GM12875 (cell line): ENCODE data around the gene RFXANK.

Experiments
- H3K4me3 ChIP-seq: one replicate; pipeline ENCODE4 v1.5.1; 2011; ENCODE audit warnings: low read depth, low read length, control low read depth
- TF ChIP-seq, protein P1 (sequence below): IDR thresholded peaks from 2 replicates; pipeline ENCODE4 v1.5.1; 2011; ENCODE audit warnings: low read depth, mild to moderate bottlenecking, control low read depth, inconsistent platforms, low read length, moderate library complexity, borderline replicate concordance; ENCODE audit not compliant: insufficient read depth

RFXANK gene

DNA sequence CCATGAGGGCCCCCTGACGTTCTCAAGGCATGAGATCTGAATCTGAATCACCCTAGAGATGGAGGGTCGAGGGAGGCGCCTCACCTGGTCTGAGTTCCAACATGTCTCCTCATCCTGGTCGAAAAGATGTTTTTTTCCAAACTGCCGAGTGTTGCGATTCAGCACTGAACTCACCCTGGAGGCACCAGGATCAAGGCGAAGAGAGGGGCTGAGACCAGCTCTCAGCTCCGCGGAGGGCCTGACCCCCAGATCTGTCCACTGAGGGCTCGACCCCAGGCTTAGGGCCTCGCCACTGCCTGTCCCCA lies 10.6 kb downstream of the RFXANK start:
- peak overlapping the region; percentile 55 for H3K4me3 ChIP-seq
- TF ChIP-seq, protein P1, sequence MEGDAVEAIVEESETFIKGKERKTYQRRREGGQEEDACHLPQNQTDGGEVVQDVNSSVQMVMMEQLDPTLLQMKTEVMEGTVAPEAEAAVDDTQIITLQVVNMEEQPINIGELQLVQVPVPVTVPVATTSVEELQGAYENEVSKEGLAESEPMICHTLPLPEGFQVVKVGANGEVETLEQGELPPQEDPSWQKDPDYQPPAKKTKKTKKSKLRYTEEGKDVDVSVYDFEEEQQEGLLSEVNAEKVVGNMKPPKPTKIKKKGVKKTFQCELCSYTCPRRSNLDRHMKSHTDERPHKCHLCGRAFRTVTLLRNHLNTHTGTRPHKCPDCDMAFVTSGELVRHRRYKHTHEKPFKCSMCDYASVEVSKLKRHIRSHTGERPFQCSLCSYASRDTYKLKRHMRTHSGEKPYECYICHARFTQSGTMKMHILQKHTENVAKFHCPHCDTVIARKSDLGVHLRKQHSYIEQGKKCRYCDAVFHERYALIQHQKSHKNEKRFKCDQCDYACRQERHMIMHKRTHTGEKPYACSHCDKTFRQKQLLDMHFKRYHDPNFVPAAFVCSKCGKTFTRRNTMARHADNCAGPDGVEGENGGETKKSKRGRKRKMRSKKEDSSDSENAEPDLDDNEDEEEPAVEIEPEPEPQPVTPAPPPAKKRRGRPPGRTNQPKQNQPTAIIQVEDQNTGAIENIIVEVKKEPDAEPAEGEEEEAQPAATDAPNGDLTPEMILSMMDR, result no peak

DNA sequence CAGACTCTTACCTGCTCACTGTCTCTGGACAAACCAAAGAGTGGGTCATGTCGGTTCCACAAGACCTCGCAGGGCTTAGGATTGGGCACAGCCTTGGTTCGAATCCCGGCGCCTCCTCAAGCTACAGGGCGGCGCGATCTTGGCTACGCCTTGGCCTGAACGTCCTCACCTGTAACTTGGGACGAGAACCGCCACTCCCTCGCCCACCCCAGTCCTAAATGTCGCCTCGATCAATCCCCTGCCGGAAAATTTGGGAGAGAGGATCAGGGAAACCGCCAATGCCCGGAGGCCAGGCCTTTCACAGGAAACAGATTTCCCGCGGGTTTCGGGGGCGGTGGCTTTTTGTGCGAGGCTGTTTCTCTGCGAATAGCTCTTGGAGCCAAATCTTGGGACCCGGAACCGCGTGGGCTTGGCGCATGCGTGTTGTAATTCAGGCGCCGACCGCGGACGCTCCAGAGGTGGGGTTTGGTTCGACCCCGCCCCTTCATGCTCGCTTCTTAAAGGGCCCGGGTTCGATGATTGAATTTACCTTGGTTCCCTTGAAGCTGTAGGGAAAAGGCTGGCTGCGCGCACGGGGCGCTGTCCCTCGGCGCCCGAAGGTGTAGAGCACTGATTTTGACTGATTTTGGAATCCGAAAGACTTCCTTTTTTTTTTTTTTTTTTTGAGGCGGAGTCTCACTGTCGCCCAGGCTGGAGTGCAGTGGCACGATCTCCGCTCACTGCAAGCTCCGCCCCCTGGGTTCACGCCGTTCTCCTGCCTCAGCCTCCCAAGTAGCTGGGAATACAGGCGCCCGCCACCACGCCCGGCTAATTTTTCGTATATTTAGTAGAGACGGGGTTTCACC lies 11.2 kb downstream of the RFXANK start, which contains the start of gene NR2C2AP:
Gene NR2C2AP (minus strand): TSS at position 403 of the 845 bp plus-strand sequence. CDS start 354 bp downstream, at position 49.
- TF ChIP-seq, protein P1, result no peak
- H3K4me3 ChIP-seq, result peak within 1 kb of the TSS; percentile 55

DNA sequence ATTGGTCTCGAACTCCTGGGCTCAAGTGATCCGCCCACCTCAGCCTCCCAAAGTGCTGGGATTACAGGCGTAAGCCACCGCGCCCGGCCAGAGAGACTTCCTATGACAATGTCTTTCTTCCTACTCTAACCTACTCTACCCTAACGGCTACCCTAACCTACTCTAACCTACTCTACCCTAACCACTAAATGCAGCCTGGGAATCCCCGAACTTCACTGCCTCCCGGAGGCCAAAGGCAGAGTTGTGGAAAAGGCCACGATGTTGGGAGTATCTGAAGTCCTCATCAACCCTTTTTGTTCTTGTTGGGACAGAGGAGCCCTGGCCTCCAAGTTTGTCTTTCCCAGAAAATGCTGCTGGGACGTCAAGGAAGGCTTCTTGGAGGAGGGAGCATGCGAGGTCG lies 12.1 kb downstream of the RFXANK start:
- no peak overlapping the region for H3K4me3 ChIP-seq
- TF ChIP-seq, protein P1, result no peak

DNA sequence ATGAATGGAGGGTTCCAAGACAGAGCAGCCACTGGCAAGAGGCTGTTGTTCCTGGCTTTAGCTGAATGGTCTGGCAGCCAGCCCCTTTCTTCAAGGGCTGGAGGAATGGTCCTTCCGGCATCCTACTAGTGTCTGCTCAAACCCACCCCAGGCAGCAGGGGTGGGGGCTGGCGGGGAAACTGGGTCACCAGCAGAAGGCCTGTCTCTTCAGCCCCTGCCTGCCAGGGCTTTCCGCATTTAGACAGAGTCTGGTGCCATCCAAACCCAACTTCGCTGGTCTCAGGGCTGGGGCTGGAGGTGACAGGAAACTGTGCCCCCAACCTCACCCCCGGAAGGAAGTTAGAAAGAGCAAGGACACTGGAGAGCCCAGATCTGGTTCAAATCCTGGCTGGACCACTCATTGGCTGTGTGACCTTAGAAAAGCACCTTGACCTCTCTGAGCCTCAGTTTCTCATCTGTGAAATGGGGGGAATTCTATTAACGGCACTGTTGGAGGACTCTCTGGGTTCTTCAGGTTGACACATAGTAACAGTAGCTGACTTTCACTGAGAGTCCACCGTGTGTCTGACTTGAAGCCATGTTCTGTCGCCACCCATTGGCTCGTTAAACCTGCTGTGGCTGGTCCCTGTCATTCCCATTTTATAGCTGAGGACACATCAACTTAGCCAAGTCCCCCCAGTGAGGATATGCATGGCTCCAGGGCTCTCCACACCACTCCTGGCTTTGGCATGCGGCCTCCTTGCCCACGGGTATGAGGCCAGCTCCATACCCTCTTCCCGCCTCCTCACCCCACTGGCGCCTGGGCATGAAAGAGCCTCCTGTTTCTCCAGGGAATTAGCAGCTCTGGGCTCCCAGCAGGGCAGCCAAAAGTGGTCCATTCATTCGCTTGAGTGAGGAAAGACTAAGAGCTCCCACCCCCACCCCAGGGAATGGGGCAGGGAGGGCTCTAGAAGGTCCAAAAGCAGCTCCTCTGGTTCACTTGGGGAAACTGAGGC lies 13.7 kb downstream of the RFXANK start:
- TF ChIP-seq, protein P1, result no peak
- H3K4me3 ChIP-seq, result no peak overlapping the region

DNA sequence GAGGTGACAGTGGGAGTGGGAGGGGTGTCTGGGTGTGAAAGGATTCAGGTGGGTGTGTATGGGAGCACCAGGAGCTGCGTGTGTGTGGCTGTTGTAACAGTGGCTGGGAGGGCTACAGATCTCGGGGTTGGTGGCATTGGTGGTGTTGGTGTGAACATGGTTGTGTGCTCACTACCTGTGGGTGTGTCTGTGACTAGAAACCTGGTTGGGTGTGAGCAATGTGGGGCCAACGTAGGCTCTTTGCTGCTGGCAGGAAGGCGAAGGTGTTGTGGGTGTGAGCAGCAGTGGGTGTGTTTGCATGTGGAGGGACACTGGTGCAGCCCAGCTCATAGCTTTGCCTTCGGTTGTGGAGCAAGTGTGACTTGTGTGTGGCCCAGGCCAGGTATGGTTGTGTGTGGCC lies 14.9 kb downstream of the RFXANK start:
- TF ChIP-seq, protein P1, result no peak
- H3K4me3 ChIP-seq, result no peak overlapping the region

DNA sequence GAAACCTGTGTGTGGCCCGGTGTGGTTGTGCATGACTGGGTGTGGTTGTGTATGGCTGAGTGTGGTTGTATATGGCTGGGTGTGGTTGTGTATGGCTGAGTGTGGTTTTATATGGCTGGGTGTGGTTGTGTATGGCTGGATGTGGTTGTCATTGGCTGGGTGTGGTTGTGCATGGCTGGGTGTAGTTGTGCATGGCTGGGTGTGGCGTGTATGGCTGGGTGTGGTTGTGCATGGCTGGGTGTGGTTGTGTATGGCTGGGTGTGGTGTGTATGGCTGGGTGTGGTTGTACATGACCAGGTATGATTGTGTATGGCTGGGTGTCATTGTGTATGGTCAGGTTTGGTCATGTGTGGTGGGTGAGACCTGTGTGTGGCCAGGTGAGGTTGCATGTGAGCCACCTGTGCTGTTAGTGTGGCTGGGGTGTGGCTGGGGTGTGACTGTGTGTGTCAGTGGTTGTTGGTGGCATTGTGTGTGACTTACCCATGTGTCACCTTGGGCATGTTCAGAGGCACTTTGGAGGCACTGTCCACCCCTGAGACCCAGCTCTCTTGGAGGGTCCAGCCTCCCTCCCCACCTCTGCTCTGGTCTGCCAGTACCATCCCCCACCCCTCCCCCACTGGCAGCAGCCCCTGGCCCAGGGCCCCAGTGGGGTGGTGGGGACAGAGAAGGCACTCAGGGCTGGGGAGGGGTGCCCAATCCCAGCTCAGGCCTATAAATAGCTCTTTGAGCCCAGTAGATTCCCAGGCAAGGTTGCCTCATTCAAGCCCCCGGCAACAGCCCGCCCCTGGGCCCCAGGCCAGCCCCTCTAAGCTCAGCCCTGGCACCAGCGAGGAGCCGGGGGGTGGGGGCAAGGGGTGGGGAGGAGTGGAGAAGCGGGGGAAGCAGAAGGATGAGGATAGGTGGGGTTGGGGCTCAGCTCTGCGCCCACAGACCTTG lies 15.8 kb downstream of the RFXANK start:
- TF ChIP-seq, protein P1, result no peak
- no peak overlapping the region for H3K4me3 ChIP-seq
